ENCODE results near the gene SAMD4A.

Gene SAMD4A

DNA sequence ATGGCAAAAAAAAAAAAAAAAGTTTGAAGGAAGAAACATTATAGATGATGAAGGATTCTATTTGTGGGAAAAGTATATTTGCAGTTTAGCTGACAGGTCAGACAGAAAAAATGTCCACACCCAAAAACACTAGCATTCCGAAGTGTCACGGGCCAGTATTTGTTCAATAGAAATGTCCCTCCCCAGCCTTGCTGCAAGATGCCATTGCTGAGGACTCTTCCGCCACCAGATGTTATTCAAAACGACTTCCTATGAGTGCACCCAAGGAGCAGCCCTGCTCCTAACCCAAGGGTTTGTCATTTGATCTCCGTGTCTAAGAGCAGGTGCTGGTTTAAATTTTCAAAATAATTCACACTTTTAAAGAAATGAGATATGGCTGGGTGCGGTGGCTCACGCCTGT is 172.6 kb downstream of the SAMD4A start:
- DNase-seq (ENCODE audit: low read depth): no peak
- in situ Hi-C loops (cut with HindIII; ENCODE audit: low sequenced_read_pairs): no loop called here
- TF ChIP-seq, protein P1, sequence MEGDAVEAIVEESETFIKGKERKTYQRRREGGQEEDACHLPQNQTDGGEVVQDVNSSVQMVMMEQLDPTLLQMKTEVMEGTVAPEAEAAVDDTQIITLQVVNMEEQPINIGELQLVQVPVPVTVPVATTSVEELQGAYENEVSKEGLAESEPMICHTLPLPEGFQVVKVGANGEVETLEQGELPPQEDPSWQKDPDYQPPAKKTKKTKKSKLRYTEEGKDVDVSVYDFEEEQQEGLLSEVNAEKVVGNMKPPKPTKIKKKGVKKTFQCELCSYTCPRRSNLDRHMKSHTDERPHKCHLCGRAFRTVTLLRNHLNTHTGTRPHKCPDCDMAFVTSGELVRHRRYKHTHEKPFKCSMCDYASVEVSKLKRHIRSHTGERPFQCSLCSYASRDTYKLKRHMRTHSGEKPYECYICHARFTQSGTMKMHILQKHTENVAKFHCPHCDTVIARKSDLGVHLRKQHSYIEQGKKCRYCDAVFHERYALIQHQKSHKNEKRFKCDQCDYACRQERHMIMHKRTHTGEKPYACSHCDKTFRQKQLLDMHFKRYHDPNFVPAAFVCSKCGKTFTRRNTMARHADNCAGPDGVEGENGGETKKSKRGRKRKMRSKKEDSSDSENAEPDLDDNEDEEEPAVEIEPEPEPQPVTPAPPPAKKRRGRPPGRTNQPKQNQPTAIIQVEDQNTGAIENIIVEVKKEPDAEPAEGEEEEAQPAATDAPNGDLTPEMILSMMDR (IDR thresholded peaks at IDR 0.05; ENCODE audit: low read depth, low read length, missing control alignments): no peak
- H3K4me3 ChIP-seq (ENCODE audit: low read depth, low read length): no peak overlapping the region

DNA sequence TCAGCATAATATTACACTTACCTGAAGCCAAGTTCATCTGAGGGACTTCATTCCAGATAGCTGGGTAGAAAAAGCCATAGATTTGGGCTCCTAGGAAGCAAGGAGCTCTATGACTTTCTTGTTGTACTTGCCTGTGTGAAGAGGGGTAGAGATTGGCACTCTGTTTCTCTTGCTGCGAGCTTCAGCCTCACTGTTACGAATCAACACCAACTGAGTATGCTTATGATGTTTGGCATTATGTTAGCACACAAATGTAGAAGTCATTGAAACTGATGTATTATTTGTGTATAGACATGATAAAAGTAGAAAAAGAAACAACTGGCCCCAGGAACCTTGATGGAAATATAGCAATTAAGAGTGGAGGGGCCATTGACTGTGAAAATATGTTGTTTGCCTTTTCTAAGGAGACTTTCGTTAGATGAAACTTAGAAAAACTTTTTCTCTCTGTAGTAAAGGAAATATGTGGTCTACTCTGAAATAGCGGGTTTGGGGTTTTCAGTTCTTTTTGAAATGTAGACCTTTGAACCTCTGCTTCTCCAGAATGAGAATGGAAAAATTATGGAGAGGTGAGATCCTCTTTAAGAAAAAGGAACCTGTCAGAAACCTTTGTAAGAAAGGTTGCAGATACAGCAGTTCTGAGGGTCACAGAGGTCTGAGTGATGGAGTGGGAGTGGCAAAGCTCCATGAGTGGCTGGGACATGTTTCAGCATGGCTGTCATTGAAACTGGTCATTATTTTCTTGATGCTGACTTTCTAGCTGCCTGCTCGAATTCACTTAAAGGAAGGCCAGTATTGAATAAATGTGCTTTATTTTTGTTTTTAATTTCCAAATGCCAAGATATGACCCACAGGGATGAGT is 175.8 kb downstream of the SAMD4A start:
- in situ Hi-C loops (cut with HindIII; ENCODE audit: low sequenced_read_pairs): no loop called here
- TF ChIP-seq, protein P1 (IDR thresholded peaks at IDR 0.05; ENCODE audit: low read depth, low read length, missing control alignments): no peak
- DNase-seq (ENCODE audit: low read depth): no peak
- H3K4me3 ChIP-seq (ENCODE audit: low read depth, low read length): no peak overlapping the region

DNA sequence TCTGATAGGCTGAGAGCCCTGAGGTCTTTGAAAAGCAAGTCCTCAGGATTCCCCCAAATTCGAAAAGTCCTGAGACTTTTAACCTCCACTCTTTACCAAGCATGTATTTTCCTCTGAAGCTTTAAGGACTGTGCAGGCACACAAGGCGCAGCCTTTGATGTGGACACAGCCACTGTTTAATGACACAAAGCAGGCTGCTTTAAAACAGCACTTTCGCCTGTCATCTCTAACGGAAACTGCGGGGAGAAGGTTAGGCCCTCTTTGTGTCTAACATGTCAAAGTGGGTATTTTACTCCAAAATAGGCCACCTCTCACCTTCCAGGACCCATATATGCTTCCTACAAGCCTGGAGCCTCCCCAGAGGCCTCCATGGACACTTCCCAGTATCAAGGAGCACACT is 176.5 kb downstream of the SAMD4A start:
- in situ Hi-C loops (cut with HindIII; ENCODE audit: low sequenced_read_pairs): no loop called here
- no peak overlapping the region for H3K4me3 ChIP-seq (ENCODE audit: low read depth, low read length)
- DNase-seq (ENCODE audit: low read depth): no peak
- TF ChIP-seq, protein P1 (IDR thresholded peaks at IDR 0.05; ENCODE audit: low read depth, low read length, missing control alignments): no peak

DNA sequence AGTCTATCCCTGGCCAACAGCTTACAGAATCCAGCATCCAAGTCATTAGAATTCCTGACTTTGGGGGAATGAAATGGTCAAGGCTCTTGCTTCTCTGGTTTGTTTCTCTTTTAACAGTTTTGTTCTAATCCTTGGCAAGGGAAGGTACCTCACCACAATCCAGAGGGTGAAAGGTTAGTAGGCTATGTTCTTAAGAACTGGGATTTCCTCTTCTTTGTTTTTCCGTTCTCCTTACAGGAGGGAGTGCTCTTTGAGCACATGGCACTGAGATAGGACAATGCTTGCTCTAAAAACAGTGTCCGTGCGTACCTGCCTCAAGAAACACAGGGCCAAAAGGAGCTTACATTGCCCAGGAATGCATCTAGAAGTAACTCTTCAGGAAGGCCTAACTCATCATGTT is 179.1 kb downstream of the SAMD4A start:
- TF ChIP-seq, protein P1 (IDR thresholded peaks at IDR 0.05; ENCODE audit: low read depth, low read length, missing control alignments): no peak
- no peak overlapping the region for H3K4me3 ChIP-seq (ENCODE audit: low read depth, low read length)
- no peak for DNase-seq (ENCODE audit: low read depth)
- in situ Hi-C loops (cut with HindIII; ENCODE audit: low sequenced_read_pairs): no loop called here

DNA sequence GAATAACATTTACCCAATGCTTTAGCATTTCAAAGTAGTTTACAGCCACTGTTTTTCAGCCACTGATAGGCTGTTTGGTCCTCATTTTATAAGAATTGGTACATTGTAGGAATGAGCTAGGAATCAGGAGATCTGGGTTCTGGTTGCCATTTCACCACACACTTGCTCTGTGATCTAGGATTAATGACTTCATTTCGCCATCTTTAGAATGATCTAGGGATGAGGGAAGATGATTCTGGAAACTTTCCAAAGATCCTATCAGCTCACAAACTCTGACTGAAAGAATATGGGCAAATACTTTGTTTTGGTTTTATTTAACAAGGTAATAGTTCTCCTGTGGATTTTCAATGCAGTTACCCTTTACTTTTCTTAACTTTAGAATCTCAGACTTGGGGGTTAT is 180.7 kb downstream of the SAMD4A start:
- no peak for DNase-seq (ENCODE audit: low read depth)
- in situ Hi-C loops (cut with HindIII; ENCODE audit: low sequenced_read_pairs): no loop called here
- no peak overlapping the region for H3K4me3 ChIP-seq (ENCODE audit: low read depth, low read length)
- TF ChIP-seq, protein P1 (IDR thresholded peaks at IDR 0.05; ENCODE audit: low read depth, low read length, missing control alignments): no peak

DNA sequence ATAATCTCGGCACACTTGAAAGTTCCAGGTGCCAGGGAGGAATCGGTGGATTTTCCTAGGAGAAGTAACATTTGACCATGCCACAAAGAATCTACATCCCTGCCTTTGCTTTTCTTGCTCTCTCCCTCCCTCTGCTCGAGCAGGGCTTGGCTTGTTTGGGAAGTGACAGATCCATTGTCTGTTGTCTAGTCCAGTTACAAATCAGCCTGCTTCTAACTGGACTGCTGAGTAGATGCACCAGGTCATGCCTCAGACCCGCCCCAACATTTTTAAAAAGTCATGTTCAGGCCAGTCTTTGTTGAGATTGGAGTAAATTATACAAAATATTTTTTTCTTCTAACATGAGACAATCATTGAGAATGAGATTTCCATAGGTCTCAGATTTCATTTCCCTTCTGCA is 182.3 kb downstream of the SAMD4A start:
- H3K4me3 ChIP-seq (ENCODE audit: low read depth, low read length): no peak overlapping the region
- in situ Hi-C loops (cut with HindIII; ENCODE audit: low sequenced_read_pairs): no loop called here
- TF ChIP-seq, protein P1 (IDR thresholded peaks at IDR 0.05; ENCODE audit: low read depth, low read length, missing control alignments): no peak
- DNase-seq (ENCODE audit: low read depth): no peak
